GM12892 (cell line): ENCODE results near the gene RANBP1.

Source experiments
- POLR2A ChIP-seq: IDR thresholded peaks from 2 replicates; pipeline ENCODE4 v1.6.1; 2011; ENCODE audit warnings: low read depth, low read length, control low read depth
- POLR2AphosphoS5 ChIP-seq: IDR thresholded peaks from 2 replicates; pipeline ENCODE4 v1.6.1; 2011; ENCODE audit warnings: low read depth, low read length, control low read depth

GRCh38 chr22:20106205-20106848 is 9.6 kb upstream of the RANBP1 start:
- TF ChIP-seq POLR2AphosphoS5 (no peak), POLR2A (no peak)
